ENCODE data around the gene CDH4. TPM values are rescaled to one million over a fixed set of nuclear protein-coding genes. Genes with fewer than 3 reads are reported as not detected.

The CDH4 gene
- total RNA-seq, 1 experiment from 2014 or later: 5.3 TPM

DNA sequence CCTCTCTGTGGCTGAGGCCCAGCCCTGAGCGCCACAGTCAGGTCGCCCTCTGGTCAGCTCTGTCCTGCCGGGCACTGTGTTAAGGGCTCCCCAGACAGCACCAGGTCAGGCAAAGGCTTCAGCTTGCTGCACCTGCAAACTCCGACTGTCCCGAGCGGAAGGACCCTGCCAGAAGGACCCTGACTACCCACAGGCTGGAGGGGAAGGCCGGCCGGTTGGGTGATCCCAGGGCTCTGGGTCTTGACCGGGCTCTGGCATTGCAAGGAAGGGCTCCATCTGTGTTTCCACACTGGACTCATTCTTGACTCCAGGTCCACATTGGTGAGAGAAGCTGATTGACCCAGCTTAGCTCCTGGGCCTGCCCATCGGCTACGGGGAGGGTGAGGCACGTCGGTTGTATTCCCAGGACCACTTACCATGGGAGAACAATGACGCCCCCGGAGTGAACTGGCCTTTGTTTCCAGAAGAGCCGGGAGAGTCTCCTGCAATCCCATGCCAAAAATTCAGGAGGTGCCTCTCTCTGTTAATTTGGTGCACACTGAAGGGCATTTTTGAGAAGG, 583.8 kb downstream of the CDH4 start (continued):
- TF ChIP-seq ZMAT4 (CRISPR knock-in tag; IDR thresholded peaks at IDR 0.05) (no peak), HMGA2 (CRISPR knock-in tag; IDR thresholded peaks at IDR 0.05) (no peak)

DNA sequence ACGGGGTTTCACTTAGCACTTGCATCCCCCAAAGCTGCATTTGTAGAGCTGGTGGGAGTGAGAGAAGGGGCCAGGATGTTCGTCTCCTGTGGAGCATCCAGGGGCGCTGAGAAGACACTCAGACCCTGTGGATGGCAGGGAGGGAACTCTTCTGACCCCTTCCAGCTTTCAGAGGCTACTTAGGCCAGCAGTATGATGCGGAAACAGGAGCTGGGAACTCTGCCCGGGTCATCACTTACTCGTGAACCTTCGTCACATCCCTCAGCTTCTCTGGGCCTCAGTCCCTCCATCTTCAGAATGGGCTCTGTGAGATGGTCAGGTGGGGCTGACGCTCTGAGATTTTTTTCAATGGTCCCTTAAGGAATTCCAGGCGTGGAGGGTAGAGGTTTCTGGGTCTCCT, 585.1 kb downstream of the CDH4 start:
- POLR2A ChIA-PET: no interaction called here
- ATAC-seq (no peak), DNase-seq (ENCODE audit: low spot score) (no peak)
- Mint-ChIP-seq H3K9me3 (peaks cover 3% of the 10 kb centered on the region; the same call in 1 of the 2 replicates), H3K4me3 (no peak overlapping the region), H3K27ac (no peak overlapping the region), H3K27me3 (ENCODE audit: low read depth) (peaks cover 16% of the 10 kb centered on the region), H3K4me1 (no peaks in the 10 kb centered on the region), H3K36me3 (no peaks in the 10 kb centered on the region)
- TF ChIP-seq ZBTB21 (CRISPR knock-in tag; IDR thresholded peaks at IDR 0.05; ENCODE audit: borderline replicate concordance) (no peak), OVOL2 (CRISPR knock-in tag; IDR thresholded peaks at IDR 0.05; ENCODE audit: borderline replicate concordance) (no peak)
- TF ChIP-seq, protein P1, sequence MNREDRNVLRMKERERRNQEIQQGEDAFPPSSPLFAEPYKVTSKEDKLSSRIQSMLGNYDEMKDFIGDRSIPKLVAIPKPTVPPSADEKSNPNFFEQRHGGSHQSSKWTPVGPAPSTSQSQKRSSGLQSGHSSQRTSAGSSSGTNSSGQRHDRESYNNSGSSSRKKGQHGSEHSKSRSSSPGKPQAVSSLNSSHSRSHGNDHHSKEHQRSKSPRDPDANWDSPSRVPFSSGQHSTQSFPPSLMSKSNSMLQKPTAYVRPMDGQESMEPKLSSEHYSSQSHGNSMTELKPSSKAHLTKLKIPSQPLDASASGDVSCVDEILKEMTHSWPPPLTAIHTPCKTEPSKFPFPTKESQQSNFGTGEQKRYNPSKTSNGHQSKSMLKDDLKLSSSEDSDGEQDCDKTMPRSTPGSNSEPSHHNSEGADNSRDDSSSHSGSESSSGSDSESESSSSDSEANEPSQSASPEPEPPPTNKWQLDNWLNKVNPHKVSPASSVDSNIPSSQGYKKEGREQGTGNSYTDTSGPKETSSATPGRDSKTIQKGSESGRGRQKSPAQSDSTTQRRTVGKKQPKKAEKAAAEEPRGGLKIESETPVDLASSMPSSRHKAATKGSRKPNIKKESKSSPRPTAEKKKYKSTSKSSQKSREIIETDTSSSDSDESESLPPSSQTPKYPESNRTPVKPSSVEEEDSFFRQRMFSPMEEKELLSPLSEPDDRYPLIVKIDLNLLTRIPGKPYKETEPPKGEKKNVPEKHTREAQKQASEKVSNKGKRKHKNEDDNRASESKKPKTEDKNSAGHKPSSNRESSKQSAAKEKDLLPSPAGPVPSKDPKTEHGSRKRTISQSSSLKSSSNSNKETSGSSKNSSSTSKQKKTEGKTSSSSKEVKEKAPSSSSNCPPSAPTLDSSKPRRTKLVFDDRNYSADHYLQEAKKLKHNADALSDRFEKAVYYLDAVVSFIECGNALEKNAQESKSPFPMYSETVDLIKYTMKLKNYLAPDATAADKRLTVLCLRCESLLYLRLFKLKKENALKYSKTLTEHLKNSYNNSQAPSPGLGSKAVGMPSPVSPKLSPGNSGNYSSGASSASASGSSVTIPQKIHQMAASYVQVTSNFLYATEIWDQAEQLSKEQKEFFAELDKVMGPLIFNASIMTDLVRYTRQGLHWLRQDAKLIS (CRISPR knock-in tag; IDR thresholded peaks at IDR 0.05; ENCODE audit: borderline replicate concordance): no peak
- TF ChIP-seq, protein P2, sequence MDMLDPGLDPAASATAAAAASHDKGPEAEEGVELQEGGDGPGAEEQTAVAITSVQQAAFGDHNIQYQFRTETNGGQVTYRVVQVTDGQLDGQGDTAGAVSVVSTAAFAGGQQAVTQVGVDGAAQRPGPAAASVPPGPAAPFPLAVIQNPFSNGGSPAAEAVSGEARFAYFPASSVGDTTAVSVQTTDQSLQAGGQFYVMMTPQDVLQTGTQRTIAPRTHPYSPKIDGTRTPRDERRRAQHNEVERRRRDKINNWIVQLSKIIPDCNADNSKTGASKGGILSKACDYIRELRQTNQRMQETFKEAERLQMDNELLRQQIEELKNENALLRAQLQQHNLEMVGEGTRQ (CRISPR knock-in tag; IDR thresholded peaks at IDR 0.05): no peak
- CTCF ChIA-PET: no interaction called here

DNA sequence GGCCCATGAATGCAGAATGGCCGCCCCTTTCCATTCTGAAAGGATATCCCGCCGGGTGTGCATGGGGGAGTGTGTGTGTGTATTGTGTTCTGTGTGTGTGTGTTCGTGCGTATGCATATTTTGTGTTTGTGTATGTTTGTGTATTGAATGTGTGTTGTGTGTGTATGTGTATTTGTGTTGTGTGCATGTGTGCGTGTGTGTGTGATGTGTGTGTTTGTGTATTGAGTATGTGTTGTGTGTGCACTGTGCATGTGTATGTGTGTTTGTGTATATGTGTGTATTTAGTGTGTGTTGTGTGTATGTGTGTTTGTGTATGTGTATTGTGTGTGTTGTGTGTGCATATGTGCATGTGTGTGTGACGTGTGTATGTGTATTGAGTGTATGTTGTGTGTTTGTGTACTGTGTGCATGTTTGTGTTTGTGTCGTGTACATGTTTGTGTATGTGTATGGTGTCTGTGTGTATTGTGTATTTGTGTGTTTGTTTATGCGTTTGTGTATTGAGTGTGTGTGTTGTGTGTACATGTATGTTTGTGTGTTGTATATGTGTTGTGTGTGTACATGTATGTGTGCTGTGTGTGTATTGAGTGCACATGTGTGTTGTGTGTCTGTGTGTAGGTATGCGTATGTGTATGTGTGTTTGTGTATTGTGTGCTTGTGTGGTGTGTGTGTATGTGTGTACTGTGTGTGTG, 587.3 kb downstream of the CDH4 start:
- H3K27me3 Mint-ChIP-seq (ENCODE audit: low read depth): peaks cover 9% of the 10 kb centered on the region
- H3K9me3 Mint-ChIP-seq: no peaks in the 10 kb centered on the region
- ATAC-seq (no peak), DNase-seq (ENCODE audit: low spot score) (no peak)
- POLR2A ChIA-PET: interaction anchor here (0.6 kb wide), 1 partner anchor 123 kb away, joined by 5 read pairs; no protein-coding TSS in a partner anchor
- TF ChIP-seq TEAD4 (CRISPR knock-in tag; IDR thresholded peaks at IDR 0.05): no peak
- no peak for TF ChIP-seq CREM (CRISPR knock-in tag; IDR thresholded peaks at IDR 0.05)
- TF ChIP-seq, protein P3, sequence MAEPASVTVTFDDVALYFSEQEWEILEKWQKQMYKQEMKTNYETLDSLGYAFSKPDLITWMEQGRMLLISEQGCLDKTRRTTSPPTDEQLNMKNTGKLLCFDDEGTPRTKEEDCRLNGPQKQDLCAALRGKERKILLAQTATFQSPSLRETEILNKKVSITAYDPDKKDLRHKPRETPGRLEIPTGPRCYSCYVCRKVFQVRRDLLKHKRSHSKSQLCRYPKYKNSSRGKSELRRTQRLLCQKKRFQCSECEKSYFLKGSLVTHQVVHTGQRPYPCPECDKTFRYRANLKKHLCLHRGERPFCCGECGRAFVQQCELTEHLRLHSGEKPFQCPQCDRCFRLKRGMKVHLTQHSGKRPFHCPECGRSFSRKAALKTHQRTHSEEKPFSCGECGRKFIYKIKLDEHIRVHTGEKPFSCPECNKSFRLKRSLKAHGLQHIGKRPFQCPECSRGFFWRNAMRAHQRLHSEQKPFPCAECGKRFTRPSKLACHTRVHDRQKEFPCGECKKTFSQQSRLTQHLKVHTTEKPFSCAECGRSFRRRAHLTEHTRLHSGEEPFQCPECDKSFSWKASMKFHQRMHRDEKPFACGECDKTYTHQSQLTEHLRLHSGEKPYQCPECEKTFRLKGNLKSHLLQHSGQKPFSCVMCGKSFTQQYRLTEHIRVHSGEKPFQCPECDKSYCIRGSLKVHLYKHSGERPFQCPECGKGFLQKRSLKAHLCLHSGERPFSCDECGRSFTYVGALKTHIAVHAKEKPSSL (CRISPR knock-in tag; conservative IDR thresholded peaks at IDR 0.05): no peak
- no peak for TF ChIP-seq ATF3 (CRISPR knock-in tag; conservative IDR thresholded peaks at IDR 0.05)
- no peak for TF ChIP-seq ZNF232 (CRISPR knock-in tag; IDR thresholded peaks at IDR 0.05)
- no peak for TF ChIP-seq ZBTB43 (CRISPR knock-in tag; IDR thresholded peaks at IDR 0.05)
- TF ChIP-seq ZNF416 (CRISPR knock-in tag; IDR thresholded peaks at IDR 0.05): no peak
- no peak for TF ChIP-seq EMX1 (CRISPR knock-in tag; IDR thresholded peaks at IDR 0.05)
- TF ChIP-seq ZNF317 (CRISPR knock-in tag; IDR thresholded peaks at IDR 0.05; ENCODE audit: borderline replicate concordance, low read depth): no peak
- TF ChIP-seq ZNF263 (CRISPR knock-in tag; IDR thresholded peaks at IDR 0.05; ENCODE audit: low read depth): no peak
- no peak for TF ChIP-seq TEAD1 (CRISPR knock-in tag; IDR thresholded peaks at IDR 0.05)
- TF ChIP-seq ZNF671 (CRISPR knock-in tag; IDR thresholded peaks at IDR 0.05): no peak
- TF ChIP-seq OVOL2 (CRISPR knock-in tag; IDR thresholded peaks at IDR 0.05; ENCODE audit: borderline replicate concordance): no peak
- no peak for TF ChIP-seq RORB (CRISPR knock-in tag; IDR thresholded peaks at IDR 0.05)
- TF ChIP-seq MYBL2 (CRISPR knock-in tag; IDR thresholded peaks at IDR 0.05): no peak
- no peak for TF ChIP-seq TP53 (CRISPR knock-in tag; IDR thresholded peaks at IDR 0.05)
- TF ChIP-seq HMGA2 (CRISPR knock-in tag; IDR thresholded peaks at IDR 0.05): no peak
- TF ChIP-seq, protein P4, sequence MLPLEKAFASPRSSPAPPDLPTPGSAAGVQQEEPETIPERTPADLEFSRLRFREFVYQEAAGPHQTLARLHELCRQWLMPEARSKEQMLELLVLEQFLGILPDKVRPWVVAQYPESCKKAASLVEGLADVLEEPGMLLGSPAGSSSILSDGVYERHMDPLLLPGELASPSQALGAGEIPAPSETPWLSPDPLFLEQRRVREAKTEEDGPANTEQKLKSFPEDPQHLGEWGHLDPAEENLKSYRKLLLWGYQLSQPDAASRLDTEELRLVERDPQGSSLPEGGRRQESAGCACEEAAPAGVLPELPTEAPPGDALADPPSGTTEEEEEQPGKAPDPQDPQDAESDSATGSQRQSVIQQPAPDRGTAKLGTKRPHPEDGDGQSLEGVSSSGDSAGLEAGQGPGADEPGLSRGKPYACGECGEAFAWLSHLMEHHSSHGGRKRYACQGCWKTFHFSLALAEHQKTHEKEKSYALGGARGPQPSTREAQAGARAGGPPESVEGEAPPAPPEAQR (CRISPR knock-in tag; IDR thresholded peaks at IDR 0.05): no peak
- no peak for TF ChIP-seq ETV6 (CRISPR knock-in tag; IDR thresholded peaks at IDR 0.05)
- H3K4me3 Mint-ChIP-seq: no peak overlapping the region
- no peaks in the 10 kb centered on the region; the same call in 1 of the 2 replicates for H3K36me3 Mint-ChIP-seq
- no peaks in the 10 kb centered on the region for H3K4me1 Mint-ChIP-seq
- CTCF ChIA-PET: no interaction called here
- no peak overlapping the region for H3K27ac Mint-ChIP-seq
